HG03354 (cell line): ENCODE data around the gene KCTD14.
A peak's percentile ranks its signal among the peaks of the same experiment; 100 is the strongest.
"Not testable (repeated sequence)": the region's sequence is repeated elsewhere in the genome, so short reads cannot be mapped to it uniquely, and the experiment has no call there.

ENCODE experiments used
- ATAC-seq: cut with Tn5 transposase; IDR thresholded peaks from one replicate; pipeline ENCODE4 v1.9.1; 2021; ENCODE audit warnings: mild to moderate bottlenecking; ENCODE audit not compliant: unreplicated experiment, poor library complexity, severe bottlenecking

Gene KCTD14

DNA sequence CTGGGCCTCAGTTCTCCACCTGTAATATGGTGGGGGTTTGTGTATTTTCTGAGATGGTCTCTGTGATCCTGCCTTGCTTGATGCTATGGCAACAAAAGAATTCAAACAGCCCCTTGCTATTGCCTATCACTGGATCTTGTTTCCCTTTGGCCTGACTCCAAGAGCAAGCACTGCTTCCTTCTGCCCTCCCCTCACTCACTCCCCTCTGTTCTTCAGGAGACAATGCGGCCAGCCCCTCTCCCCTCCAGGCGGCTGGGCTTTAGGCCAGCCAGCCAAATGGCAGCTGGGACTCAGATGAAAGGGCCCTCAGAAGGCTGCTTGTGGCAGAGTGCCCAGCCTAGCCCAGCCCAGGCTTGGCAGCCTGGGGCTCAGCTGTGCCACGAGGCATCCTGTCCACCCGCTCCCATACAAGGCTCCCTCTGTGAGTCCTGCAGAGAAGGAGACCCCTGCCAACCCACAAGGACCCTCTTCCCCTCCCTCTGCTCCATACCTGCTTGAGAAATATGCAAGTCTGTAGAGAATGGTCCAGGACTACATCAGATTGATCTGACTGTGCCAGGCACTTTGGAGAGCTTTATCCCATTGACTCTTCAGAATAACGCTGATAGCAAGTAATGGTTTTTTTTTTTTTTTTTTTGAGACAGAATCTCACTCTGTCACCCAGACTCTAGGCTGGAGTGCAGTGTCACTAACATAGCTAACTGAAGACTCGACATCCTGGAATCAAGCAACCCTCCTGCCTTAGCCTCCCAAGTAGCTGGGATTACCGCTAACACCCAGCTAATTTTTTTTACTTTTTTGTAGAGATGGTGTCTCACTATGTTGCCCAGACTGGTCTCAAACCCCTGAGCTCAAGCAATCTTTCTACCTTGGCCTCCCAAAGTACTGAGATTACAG lies 7.6 kb upstream of the KCTD14 start:
- ATAC-seq = no peak

DNA sequence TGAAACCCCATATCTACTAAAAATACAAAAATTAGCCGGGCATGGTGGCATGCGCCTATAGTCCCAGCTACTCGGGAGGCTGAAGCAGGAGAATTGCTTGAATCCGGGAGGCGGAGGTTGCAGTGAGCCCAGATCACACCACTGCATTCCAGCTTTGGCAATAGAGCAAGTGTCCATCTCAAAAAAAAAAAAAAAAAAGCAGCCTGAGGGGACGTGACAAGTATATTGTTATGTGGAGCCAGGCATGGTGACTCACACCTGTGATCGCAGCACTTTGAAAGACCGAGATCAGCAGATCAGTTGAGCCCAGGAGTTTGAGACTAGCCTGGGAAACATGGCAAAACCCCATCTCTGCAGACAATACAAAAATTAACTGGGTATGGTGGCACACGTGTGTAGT lies 5.3 kb upstream of the KCTD14 start:
- ATAC-seq = not testable (repeated sequence)

DNA sequence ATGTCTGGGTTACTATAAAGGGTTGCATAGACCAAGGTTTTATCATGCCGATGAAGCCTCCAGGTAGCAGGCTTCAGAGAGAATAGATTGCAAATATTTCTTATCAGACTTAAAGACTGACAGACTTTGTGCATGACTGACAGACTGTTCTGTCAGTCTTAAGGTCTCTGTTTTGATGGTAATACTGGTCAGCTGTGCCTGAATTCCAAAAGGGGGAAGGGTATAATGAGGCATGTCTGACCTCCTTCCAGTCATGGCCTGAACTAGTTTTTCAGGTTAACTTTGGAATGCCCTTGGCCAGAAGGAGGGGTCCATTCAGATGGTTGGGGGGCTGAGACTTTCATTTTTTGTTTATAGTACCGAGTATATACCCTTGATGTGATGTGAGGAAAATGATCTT lies 4.7 kb upstream of the KCTD14 start:
- no peak for ATAC-seq

DNA sequence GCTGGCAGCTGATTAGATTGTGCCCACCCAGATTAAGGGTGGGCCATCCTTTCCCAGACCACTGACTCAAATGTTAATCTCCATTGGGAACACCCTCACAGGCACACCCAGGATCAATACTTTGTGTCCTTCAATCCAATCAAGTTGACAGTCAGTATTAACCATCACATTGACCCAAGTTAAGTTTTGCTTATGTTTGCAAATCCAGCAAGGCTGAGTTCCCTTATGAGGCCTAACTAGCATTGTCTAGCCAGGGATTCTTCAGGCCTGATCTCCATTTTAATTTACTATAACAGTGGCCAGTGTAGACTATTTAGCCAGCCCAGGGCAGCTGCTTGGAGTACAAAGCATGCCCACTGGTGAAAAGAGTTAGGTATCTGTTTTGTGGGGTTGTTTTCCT lies 2.3 kb upstream of the KCTD14 start:
- ATAC-seq = no peak

DNA sequence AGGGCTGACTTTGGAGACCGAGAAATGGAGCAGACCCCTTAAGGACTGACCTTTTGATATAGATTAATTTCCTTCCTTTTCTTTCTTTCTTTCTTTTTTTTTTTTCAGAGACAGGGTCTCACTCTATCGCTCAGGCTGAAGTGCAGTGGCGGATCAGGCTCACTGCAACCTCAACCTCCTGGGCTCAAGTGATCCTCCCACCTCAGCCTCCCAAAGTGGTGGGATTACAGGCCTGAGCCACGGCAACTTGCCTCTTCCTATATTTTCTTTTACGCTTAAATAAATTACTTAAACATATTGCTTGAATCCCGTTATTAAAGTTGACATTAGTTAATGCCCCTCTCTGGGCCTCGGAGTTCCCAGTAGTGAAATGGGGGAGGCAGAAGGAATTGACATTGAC lies 350 bp upstream of the KCTD14 start:
- ATAC-seq = no peak

DNA sequence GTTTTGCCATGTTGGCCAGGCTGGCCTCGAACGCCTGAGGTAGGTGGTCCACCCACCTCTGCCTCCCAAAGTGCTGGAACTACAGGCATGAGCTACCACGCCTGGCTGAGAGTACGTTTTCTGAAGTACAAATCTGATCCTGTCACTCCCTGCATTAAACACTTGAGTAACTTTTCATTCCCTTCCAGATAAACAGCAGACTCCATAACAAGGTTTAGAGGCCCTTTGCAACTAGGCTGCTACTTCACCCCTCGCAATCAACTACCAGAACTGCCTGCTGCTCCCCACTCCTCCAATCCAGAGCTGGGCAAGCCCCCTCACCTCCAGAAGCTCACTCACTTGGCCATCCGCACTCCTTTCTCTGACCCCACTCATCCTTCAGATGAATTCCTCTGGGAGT lies 1.5 kb downstream of the KCTD14 start:
- no peak for ATAC-seq

DNA sequence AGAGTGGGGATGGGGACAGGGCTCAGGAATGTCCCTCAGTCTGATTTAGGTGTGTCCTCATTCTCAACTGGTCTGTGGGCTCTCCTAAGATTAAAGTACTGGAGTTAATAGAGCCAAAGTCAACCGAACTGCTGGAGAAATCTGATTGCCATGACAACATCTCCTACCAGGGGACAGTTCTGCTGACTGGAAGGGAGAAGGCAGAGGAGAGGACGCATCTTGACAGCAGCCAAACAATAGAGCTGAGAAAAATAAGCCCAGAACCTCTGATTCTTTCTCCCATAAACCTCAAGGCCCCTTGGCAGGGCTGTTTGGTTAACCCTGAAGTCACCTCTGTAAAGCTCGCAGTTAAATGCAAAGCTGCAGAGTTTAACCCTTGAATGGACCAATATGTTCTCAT lies 2.8 kb downstream of the KCTD14 start:
- ATAC-seq = no peak

DNA sequence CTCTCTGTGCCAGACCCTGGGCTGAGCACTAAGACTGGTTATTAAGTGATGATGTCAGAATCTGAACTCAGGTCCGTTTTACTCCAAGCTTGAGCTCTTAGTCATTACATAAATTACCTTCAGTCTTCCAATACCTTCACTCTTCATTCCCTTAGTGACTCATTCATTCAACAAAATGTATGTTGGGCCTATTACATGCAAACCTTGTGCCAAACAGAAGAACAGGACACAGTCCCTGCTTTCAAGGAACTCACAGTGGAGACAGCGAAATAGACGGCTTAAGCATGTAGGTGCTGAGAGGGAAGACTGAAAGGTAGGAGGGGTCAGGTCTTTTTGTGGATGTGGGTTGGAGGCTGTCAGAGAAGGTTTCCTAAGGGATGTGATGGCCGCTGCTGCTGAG lies 3.3 kb downstream of the KCTD14 start:
- no peak for ATAC-seq

DNA sequence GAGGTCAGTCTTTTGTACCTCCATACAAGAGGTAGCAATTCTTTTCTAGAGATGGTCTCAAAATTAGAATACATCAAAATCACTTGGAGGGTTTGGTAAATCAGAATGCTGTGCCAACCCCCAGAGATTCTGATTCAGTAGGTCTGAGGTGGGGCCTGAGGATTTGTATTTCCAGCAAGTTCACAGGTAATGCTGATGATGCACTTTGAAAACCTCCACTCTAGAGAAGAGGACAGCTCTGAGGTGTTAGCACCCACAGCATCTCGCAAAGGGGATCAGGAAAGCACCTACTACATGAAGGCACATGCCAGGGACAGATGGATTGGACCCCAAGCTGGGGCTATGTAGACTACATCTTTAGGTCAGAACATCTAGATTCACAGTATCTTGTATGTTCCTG lies 7.2 kb downstream of the KCTD14 start:
- ATAC-seq = no peak

DNA sequence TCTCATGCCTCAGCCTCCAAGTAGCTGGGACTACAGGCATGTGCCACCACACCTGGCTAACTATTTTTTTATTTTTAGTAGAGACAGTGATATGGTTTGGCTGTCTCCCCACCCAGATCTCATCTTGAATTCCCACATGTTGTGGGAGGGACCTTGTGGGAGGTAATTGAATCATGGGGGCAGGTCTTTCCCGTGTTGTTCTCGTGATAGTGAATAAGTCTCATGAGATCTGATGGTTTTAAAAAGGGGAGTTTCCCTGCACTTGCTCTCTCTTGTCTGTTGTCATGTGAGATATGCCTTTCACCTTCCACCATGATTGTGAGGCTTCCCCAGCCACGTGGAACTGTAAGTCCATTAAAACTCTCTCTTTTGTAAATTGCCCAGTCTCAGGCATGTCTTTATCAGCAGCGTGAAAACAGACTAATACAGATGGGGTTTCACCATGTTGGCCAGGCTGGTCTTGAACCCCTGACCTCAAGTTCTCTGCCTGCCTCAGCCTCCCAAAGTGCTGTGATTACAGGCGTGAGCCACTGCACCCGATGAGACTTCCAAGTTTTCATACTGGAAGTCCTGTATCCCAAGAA lies 8.0 kb downstream of the KCTD14 start:
- not testable (repeated sequence) for ATAC-seq

DNA sequence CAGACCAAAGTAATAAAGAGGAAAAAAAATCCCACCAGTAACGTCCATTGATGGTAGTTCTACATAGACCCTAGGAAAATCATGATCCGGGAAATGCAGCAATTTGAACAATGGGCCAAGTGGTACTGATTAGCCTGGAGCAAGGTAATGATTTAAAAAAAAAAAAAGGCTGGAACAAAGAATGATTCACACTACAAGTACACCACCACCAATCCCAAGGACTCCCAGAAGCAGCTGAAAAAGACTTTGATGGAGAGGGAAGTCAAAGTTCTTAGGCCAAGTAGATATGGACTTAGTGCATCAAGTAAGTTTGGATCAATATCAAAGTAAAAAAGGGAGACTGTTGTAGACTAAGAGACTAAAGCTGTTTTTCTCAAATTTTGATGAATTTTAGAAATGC lies 11.8 kb downstream of the KCTD14 start:
- ATAC-seq = no peak

DNA sequence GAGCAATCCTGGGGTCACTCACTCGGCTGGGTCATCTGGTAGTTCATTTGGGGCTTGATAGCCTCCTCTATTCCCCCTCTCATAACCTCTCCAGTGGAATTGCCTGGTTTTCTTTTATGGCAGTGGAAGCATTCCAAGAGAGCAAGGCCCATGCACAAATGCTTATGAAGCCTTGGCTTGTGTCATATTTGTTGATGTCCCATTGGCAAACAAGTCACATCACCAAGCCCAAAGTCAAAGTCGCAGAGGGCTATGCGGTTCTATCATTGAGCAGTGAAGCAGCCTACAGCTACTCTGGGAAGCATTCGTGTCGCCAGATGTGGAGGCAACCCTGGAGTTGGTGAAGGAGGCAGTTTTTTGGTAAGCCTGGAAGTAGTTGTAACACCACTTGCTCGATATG lies 12.3 kb downstream of the KCTD14 start:
- no peak for ATAC-seq

DNA sequence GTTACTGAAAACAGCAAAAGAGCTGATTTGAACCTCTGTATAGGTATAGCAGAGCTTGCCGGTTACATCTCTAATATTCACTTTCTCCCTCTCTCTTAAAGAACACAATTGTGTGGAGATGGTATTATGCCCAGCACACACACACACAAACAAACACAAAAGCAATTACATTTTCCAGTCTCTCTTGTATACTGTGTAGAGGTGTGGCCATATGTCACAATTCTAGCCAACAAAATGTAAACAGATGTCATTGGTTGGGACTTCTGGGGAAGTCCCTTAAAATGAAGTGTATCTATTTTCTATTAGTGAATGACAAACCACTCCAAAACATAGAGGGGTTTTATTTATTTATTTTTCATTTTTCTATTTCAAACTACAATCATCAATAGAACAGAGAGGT lies 12.8 kb downstream of the KCTD14 start:
- ATAC-seq = no peak

DNA sequence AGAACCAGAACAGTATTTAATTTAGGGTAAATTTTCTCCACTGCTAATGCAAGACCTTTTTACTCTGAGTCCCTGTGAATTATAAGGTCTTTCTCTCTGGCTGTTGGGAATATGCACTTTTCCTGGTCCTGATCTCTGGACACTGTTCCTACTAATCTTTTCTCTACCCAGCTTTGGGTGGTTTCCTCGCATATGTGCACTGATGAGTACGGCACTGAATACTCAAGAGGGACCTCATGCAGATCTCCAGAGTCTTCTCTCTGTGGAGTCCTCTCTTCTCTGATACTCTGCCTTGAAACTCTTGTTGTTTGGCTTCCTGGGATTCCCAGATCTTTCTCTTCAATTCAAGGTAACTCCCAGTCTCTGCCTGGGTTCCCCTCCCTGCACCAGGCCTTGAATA lies 14.0 kb downstream of the KCTD14 start:
- no peak for ATAC-seq

DNA sequence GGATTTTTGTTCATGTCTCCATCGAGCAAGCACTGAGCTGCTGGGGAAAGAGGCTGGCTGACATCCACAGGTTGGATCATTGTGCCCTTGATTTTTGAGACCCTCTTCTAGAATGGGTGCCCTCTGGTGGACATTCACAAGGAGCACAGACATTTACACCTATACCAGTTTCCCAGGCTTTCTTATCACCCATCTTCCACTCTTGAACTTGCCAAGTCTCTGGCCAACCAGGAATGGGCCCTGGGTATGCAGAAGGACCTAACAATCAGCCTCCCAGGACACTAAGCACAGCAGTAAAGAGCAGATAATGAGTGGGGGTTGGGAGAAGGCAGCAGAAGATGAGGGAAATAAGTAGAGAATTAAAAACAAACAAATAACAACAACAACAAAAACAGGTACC lies 22.9 kb downstream of the KCTD14 start:
- peak; percentile 75 for ATAC-seq

DNA sequence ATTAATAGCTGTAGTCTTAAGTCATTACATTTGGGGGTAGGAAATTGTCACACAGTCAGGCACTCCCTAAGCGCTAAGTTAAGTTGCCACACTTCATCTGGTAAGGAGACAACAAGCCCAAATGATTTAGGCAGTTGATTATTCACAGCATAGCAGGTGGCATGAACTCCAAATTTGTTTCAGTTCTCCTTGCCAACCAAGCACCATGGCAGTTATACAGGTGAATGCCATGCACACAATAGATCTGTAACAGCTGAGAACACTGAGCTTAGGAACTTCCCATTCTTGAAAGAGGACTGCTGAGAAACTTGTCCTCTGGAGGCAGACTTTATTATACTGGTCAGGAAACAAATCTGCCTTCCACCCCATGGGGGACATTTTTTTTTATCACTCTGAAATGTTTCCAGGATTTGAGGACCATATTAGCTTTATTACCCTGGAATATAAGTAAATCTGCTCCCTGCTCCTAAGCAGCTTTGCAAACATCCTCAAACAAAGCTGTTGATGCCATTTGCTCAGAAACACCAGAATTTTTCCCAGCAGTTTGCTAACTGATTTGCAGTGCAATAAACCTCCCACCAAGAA lies 23.5 kb downstream of the KCTD14 start:
- ATAC-seq = no peak

DNA sequence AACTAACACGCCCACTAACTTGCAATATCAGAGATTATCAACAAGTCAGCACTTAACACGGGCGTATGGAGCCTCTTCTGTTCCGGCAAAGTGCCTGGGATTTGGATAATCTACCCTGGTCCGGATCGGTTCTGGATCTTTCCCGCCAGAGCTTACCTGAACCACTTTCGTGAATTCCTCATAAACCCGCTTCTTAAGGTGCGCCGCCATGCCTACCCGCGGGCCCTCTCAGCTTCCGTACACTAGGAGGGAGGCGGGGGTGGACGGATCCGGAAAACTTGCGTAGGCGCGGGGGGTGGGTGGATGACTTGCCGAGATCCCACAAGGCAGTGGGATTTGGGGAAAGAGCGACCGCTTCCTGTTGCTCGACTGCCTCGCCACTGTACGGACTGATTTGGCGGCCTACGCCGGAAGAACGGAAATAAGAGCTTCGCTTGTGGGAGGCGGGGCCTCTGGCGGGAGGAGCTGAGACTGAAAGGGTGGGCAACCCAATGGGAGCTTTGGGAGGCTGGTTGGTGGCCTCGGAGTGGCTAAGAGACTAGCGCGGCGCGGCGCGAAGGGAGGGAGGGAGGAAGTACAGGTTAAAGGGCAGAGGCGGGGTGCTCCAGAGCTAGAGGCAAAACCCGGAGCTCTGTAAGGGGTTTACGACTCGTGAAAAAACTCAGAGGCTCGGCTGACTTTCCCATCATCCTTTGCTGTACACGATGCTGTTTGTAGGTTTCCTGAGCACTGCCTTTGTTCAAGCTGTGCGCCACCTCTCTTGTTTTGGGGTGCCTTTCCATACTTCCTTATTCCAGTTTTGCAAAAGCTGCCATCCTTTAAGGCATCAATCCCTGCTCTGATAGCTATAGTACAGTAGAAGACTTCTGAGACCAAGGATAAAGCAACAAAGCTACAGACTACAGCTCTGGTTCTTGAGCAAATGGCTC lies 28.4 kb downstream of the KCTD14 start, which contains the start of gene INTS4:
Gene INTS4 (minus strand): TSS at position 235 of the 929 bp plus-strand sequence. CDS start 25 bp downstream, at position 210.
- peak; percentile 99 for ATAC-seq

DNA sequence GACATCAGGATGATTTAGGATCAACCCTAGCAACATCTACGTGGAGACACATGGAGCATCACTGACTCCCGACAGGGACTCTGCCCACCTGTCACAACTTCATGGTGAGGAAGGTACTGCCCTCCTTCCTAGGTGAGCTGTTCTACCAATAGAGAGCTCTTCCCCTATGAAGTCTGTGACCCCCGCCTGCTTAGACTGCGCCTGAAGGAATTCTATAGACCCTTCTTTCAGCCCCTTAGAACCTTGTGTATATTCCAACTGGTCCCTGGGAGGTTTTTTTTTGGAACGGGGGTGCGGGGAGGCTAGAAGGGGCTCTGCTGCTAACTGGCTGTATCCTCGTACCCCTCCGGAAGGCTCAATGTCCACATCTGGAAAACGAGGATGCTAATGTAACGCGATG lies 29.2 kb downstream of the KCTD14 start:
- no peak for ATAC-seq

DNA sequence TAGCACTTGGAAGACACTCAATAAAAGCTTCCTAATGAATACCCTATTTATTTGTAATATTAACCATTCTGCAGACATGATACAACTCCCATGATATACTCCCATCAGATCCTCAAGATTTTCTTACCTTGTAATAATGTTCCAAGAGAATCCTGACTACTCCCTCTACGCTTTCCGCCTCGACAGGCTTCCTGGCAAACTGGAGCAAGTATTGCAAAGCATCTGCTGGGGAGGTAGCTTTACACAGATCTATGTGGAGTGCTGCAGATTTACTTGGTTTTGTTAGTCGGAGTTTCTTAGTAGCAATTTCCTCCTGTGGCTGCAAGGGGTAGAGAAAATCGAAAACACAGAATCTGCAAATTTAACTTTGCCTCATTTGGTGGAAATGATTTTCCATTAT lies 32.1 kb downstream of the KCTD14 start:
- ATAC-seq = no peak

DNA sequence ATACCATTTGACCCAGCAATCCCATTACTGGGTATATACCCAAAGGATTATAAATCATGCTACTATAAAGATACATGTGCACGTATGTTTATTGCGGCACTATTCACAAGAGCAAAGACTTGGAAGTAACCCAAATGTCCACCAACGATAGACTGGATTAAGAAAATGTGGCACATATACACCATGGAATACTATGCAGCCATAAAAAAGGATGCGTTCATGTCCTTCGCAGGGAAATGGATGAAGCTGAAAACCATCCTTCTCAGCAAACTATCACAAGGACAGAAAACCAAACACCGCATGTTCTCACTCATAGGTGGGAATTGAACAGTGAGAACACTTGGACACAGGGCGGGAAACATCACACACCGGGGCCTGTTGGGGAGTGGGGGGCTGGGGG lies 36.6 kb downstream of the KCTD14 start:
- not testable (repeated sequence) for ATAC-seq
